Activated B cell treated with CpG ODN at 0.5 μM for 24 hours (primary cell): ENCODE measurements around the gene RASSF9. TPM values are rescaled to one million over a fixed set of nuclear protein-coding genes. Genes with fewer than 3 reads are reported as not detected.

Source experiments
- ATAC-seq: fragments of 200-7000 bp; cut with Tn5 transposase; one replicate; pipeline ENCODE4 v1.10.0; 2021; ENCODE audit warnings: low read depth, mild to moderate bottlenecking, moderate library complexity
- CTCF ChIA-PET: fragments of 350-600 bp; sonication (Branson Sonifier 250); formaldehyde crosslinking; loops from one replicate; lab custom pipeline; 2021; ENCODE audit warnings: antibody characterized with exemption; lab: Charles Lee
- POLR2A ChIA-PET: fragments of 350-600 bp; sonication (Branson Sonifier 250); formaldehyde crosslinking; loops from one replicate; lab custom pipeline; 2021; ENCODE audit warnings: antibody characterized with exemption; lab: Charles Lee
- DNase-seq: peaks from one replicate; pipeline ENCODE4 v3.0.0; 2022
- H3K27ac Mint-ChIP-seq: one replicate; pipeline ENCODE4 v1.8.0; 2020; ENCODE audit warnings: mixed read lengths
- H3K27me3 Mint-ChIP-seq: one replicate; pipeline ENCODE4 v1.8.0; 2021; ENCODE audit warnings: mixed read lengths
- H3K36me3 Mint-ChIP-seq: one replicate; pipeline ENCODE4 v1.8.0; 2021; ENCODE audit warnings: low read depth, mixed read lengths
- H3K4me1 Mint-ChIP-seq: one replicate; pipeline ENCODE4 v1.8.0; 2021; ENCODE audit warnings: mixed read lengths
- H3K4me3 Mint-ChIP-seq: one replicate; pipeline ENCODE4 v1.8.0; 2020; ENCODE audit warnings: mild to moderate bottlenecking, mixed read lengths
- H3K9me3 Mint-ChIP-seq: one replicate; pipeline ENCODE4 v1.8.0; 2020; ENCODE audit warnings: mixed read lengths
- CTCF ChIP-seq: fragments of 200-600 bp; IDR thresholded peaks from one replicate; pipeline ENCODE4 v1.8.0; 2022; ENCODE audit warnings: antibody characterized with exemption, mild to moderate bottlenecking
- intact Hi-C: fragments of 100-400 bp; cut with micrococcal nuclease; formaldehyde crosslinking; loops from one replicate; pipeline ENCODE4 v1.15.1; 2024
- total RNA-seq: library from RNA; stranded (reverse); gene quantifications from 2 replicates; pipeline ENCODE4 v1.2.3, GENCODE V29; 2022

The RASSF9 gene
- total RNA-seq, 1 donor from 2014 or later: not detected

DNA sequence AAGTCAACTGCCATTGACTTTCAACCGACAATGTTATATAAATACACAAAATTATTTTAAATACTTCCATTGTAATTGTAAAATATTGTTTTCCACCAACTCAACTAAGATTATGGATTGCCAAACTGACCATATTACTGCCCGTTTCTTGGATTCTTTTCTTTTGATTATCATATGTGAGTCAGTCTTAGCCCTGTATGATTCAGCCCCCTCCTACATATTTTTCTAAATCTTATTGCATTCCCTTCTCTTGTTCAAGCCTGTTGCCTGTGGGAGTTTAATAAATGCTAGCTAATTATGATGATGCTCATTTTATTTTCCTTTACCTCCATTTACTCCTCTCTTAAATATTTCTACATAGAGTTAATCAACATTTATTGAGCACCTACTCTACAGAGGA is 6.8 kb downstream of the RASSF9 start:
- Mint-ChIP-seq H3K27ac (no peak overlapping the region), H3K4me1 (no peaks in the 10 kb centered on the region), H3K36me3 (no peaks in the 10 kb centered on the region), H3K27me3 (no peaks in the 10 kb centered on the region), H3K4me3 (no peak overlapping the region), H3K9me3 (no peaks in the 10 kb centered on the region)
- DNase-seq: no peak
- intact Hi-C loops: no loop called here
- ATAC-seq: no peak
- TF ChIP-seq CTCF: no peak
- CTCF ChIA-PET: no interaction called here
- POLR2A ChIA-PET: no interaction called here

- Mint-ChIP-seq H3K9me3 (no peaks in the 10 kb centered on the region), H3K4me1 (no peaks in the 10 kb centered on the region), H3K36me3 (no peaks in the 10 kb centered on the region), H3K27ac (no peak overlapping the region), H3K4me3 (no peak overlapping the region), H3K27me3 (no peaks in the 10 kb centered on the region)
- no peak for DNase-seq
- intact Hi-C loops: no loop called here
- TF ChIP-seq CTCF: no peak
- CTCF ChIA-PET: no interaction called here
- ATAC-seq: no peak
- POLR2A ChIA-PET: no interaction called here
These were observed 7.6 kb downstream of the RASSF9 start for GRCh38 chr12:85828576-85828975.

GRCh38 chr12:85825746-85826145 is 10.5 kb downstream of the RASSF9 start:
- Mint-ChIP-seq H3K4me3 (no peak overlapping the region), H3K27me3 (no peaks in the 10 kb centered on the region), H3K36me3 (no peaks in the 10 kb centered on the region), H3K4me1 (no peaks in the 10 kb centered on the region), H3K27ac (no peak overlapping the region), H3K9me3 (peaks cover 3% of the 10 kb centered on the region)
- intact Hi-C loops: no loop called here
- POLR2A ChIA-PET: no interaction called here
- DNase-seq (no peak), ATAC-seq (no peak)
- no peak for TF ChIP-seq CTCF
- CTCF ChIA-PET: no interaction called here

- no peak overlapping the region for H3K4me3 Mint-ChIP-seq
- no peak for TF ChIP-seq CTCF
- H3K36me3 Mint-ChIP-seq: no peaks in the 10 kb centered on the region
- no peak overlapping the region for H3K27ac Mint-ChIP-seq
- intact Hi-C loops: no loop called here
- no peaks in the 10 kb centered on the region for H3K27me3 Mint-ChIP-seq
- CTCF ChIA-PET: no interaction called here
- peaks cover 3% of the 10 kb centered on the region for H3K9me3 Mint-ChIP-seq
- no peaks in the 10 kb centered on the region for H3K4me1 Mint-ChIP-seq
- POLR2A ChIA-PET: no interaction called here
- ATAC-seq: no peak
- no peak for DNase-seq
These were observed 12.6 kb downstream of the RASSF9 start for GRCh38 chr12:85823436-85824180.

- ATAC-seq: no peak
- H3K27ac Mint-ChIP-seq: no peak overlapping the region
- no peaks in the 10 kb centered on the region for H3K27me3 Mint-ChIP-seq
- POLR2A ChIA-PET: no interaction called here
- TF ChIP-seq CTCF: no peak
- CTCF ChIA-PET: no interaction called here
- no peaks in the 10 kb centered on the region for H3K4me1 Mint-ChIP-seq
- H3K9me3 Mint-ChIP-seq: peaks cover 3% of the 10 kb centered on the region
- H3K4me3 Mint-ChIP-seq: no peak overlapping the region
- H3K36me3 Mint-ChIP-seq: no peaks in the 10 kb centered on the region
- no peak for DNase-seq
- intact Hi-C loops: no loop called here
These were observed 14.4 kb downstream of the RASSF9 start for GRCh38 chr12:85821759-85822158.
